Stimulated activated CD4-positive, alpha-beta T cell treated with anti-CD3 and anti-CD28 coated beads, Interleukin-4, amount 100 ng/mL, for 24 hours (primary cell): ENCODE data around the gene GRK2.
"Not testable (repeated sequence)": the region's sequence is repeated elsewhere in the genome, so short reads cannot be mapped to it uniquely, and the experiment has no call there.

Experiments
- DNase-seq: peaks from one replicate; pipeline ENCODE4 v3.0.0-alpha.2; 2020

The GRK2 gene

GRCh38 chr11:67316882-67317204, 50.6 kb downstream of the GRK2 start:
- no peak for DNase-seq

DNA sequence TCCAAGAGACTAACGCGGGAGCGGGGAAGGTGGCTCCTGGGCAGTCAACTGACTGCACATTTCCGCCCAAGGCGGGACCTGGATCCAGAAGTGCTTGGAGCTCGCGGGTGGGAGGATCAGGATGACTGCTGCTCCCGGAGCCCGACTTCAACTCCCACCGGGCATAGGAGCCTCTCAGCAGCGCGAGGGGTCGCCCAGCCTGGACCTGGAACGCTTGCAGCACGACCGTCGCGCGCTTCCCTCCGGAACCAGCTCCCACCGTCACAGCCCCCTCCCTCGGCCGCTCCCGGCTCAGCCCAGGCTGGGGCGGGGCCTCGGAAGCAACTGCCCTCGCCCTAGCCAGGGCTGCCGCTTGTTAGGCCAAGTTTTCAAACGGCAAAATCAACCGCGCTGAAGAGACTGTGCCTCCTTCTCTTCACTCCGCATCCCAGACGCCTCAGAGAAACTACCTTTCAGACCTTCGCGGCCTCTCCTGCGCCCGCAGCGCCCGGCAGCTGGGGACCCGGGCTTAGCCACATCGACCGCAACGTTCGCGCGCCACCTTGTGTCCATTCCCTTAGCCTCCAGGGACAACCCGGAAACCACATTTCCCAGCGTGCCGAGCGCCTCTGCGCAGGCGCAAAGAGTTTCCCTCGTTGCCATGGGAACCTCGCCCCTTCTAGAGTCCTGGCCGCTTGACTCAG, 51.1 kb downstream of the GRK2 start:
- DNase-seq = peak; percentile 99

DNA sequence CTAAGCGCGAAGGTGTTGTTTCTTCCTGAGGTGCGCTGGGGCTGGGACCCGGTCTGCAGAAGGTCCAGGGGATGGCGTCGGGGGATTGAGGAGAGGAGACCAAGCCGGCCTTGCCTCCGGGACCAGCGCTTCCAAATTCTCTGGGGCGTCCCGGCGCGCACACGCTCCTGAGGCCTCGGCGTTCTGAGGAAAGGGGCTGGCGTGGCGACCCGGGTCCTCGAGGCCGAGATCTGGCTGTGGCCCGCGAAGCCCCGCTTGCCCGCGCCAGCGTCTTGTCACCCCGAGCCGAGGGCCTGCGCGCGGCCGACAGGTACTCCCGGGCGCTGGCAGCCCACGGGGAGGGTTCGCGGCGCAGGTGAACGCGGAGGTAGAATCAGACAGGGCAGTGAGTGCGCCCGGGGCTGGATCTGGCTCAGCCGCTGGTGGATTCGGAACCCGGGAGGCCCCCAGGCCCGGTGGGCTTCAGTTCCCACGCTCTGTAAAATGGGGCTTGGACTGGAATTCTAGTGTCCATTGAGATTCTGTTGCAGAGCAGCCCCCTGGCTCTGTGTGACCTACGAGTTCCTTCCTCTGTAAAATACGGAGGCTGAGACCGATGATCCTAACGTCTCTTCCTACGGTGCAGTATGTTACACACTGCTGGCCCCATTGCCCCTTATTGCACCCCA, 51.7 kb downstream of the GRK2 start:
- no peak for DNase-seq

DNA sequence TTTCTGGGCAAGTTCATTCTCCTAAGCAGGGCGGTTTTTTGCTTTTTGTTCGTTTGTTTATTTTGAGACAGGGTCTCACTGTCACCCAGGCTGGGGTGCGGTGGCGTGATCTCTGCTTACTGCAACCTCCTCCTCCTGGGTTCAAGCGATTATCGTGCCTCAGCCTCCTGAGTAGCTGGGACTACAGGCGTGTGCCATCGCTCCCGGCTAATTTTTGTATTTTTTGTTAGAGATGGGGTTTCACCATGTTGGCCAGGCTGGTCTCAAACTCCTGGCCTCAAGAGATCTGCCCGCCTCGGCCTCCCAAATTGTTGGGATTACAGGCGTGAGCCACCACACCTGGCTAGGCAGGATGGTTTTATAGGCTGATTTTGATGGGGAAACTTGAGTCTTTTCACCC, 52.6 kb downstream of the GRK2 start:
- not testable (repeated sequence) for DNase-seq

DNA sequence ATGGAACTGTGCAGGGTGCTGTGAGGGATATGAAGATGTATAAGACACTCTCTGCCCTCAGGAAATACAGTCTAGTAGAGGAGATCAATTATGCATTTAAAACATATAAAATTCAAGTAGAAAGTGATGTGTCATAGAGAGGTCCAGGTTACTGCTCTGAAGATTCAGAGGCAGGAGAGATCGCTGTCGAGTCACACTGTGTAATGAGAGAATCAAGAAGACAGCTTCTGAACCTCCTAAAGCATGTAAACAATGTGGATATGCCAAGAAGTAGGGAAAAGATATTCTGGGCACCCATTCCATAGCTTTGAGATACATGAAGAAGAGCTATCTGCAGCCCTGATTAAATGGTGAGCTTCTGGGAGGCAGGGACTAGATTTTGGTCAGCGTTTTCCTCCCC, 53.7 kb downstream of the GRK2 start:
- no peak for DNase-seq

- no peak for DNase-seq
These were observed 54.4 kb downstream of the GRK2 start for GRCh38 chr11:67320691-67321090.

- DNase-seq = no peak
These were observed 55.1 kb downstream of the GRK2 start for GRCh38 chr11:67321313-67321871.

DNA sequence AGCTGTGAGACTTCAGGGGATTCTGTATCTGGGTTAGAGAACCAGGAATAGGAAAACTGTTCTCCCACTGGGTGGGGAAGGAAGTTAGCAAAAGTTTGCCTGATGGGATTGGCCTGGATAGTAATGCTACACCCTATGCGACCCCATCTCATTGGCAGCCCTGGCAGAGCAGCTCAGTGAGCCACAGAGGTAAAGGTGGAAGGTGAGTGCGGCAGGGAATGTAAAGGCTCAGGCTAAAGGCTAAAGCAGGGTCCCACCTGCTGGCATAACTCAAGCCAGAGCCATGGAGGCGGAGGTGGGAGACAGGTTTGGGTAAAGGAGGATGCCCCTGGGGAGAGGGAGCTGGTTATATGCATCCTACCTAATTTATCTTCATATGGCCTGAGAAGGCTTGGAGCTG, 55.8 kb downstream of the GRK2 start:
- DNase-seq = no peak

GRCh38 chr11:67323526-67323925, 57.3 kb downstream of the GRK2 start:
- DNase-seq = no peak

DNA sequence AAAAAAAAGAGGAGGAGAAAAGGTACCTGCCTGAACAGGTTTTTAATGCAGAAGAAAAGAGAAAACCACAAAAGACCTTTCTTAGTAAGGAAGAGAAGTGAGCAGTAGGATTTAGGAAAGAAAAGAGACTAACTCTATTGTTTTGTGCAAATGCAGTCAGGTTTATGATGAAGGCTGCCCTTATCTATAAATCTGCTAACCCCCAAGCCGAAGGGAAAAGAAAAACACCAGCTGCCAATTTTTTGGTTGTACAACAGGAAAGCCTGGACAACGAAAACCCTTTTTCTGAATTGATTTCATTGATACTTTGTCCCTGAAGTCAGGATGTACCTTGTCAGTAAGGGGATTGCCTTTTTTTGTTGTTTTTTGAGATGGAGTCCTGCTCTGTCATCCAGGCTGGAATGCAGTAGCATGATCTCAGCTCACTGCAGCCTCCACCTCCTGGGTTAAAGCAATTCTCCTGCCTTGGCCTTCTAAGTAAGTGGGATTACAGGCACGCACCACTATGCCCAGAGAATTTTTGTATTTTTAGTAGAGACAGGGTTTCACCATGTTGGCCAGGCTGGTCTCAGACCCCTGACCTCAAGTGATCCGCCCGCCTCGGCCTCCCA, 65.9 kb downstream of the GRK2 start:
- DNase-seq = no peak
